Fibroblast of mammary gland (primary cell): ENCODE results near the gene GATAD2B.

ENCODE experiments used
- DNase-seq: peaks from one replicate; pipeline ENCODE4 v3.0.0-alpha.2; 2010; ENCODE audit warnings: low read depth
- H3K4me3 ChIP-seq: 2 replicates; pipeline ENCODE4 v1.5.1; 2011; ENCODE audit warnings: low read depth, mild to moderate bottlenecking, low read length, moderate library complexity; ENCODE audit not compliant: control insufficient read depth
- TF ChIP-seq, protein P1 (sequence below): conservative IDR thresholded peaks from 2 replicates; pipeline ENCODE4 v1.5.1; 2011; ENCODE audit warnings: low read depth, low read length, inconsistent platforms; ENCODE audit not compliant: control insufficient read depth, insufficient read depth

Gene GATAD2B

GRCh38 chr1:153922972-153923925 lies at the start of gene GATAD2B:
Gene GATAD2B (minus strand): TSS chr1:153922972. CDS start chr1:153828347, 94,625 bp downstream.
- DNase-seq: peak; percentile 100
- H3K4me3 ChIP-seq: peak within 1 kb of the TSS; percentile 78
- TF ChIP-seq, protein P1, sequence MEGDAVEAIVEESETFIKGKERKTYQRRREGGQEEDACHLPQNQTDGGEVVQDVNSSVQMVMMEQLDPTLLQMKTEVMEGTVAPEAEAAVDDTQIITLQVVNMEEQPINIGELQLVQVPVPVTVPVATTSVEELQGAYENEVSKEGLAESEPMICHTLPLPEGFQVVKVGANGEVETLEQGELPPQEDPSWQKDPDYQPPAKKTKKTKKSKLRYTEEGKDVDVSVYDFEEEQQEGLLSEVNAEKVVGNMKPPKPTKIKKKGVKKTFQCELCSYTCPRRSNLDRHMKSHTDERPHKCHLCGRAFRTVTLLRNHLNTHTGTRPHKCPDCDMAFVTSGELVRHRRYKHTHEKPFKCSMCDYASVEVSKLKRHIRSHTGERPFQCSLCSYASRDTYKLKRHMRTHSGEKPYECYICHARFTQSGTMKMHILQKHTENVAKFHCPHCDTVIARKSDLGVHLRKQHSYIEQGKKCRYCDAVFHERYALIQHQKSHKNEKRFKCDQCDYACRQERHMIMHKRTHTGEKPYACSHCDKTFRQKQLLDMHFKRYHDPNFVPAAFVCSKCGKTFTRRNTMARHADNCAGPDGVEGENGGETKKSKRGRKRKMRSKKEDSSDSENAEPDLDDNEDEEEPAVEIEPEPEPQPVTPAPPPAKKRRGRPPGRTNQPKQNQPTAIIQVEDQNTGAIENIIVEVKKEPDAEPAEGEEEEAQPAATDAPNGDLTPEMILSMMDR: no peak

DNA sequence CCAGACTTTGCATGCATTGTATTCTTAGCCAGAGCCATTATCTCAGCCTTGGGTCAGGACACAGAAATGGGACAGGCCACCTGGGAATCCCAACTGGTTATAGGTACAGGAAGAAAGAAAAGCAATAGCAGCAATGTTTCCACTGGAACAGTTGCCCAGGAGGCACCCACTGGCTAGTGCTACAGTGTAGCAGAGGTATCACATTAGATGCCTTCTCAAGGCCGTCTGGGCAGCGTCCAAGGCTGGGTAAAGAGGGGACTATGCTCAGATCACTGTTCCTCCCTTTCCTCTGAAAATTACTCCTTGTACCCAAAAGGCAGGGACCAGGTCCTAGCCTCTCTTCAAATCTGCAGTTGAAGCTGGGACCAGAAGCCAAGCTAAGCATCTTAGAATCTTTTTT lies 47.6 kb upstream of the GATAD2B start:
- H3K4me3 ChIP-seq: no peak overlapping the region
- TF ChIP-seq, protein P1: no peak
- DNase-seq: no peak

DNA sequence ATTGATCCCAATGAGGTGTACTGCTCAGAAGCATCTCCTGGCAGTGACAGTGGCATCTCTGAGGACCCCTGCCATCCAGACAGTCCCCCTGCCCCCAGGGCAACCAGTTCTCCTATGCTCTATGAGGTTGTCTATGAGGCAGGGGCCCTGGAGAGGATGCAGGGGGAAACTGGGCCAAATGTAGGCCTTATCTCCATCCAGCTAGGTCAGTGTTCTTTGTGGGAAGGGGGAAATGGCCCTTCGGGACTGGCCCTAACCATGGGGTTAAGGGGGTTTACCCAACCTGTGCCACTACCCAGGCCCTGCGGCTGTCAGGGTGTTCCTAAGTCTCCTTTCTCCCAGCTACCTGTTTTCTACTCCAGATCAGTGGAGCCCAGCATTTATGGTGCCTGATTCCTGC lies 46.2 kb upstream of the GATAD2B start:
- no peak for DNase-seq
- H3K4me3 ChIP-seq: no peak overlapping the region
- TF ChIP-seq, protein P1: no peak

DNA sequence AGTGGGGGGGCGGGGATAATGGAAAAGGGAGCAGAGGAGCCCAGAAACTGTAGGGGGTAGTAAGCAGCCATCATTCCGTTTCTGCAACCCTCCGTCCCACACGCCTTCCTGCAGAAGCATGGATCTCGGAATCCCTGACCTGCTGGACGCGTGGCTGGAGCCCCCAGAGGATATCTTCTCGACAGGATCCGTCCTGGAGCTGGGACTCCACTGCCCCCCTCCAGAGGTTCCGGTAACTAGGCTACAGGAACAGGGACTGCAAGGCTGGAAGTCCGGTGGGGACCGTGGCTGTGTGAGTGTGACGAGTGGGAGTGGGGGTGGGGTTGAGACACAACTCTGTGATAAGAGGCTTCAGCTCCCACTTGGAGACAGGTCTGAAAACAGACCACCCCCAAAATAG lies 45.6 kb upstream of the GATAD2B start:
- DNase-seq: no peak
- H3K4me3 ChIP-seq: peak overlapping the region; percentile 71
- TF ChIP-seq, protein P1: no peak

- peak overlapping the region; percentile 71 for H3K4me3 ChIP-seq
Observed at GRCh38 chr1:153968000-153968363, 45.2 kb upstream of the GATAD2B start.

GRCh38 chr1:153967107-153967999 lies 44.6 kb upstream of the GATAD2B start, which contains the start of gene CREB3L4:
Gene CREB3L4 (plus strand): TSS chr1:153967902. CDS start chr1:153968526, 624 bp downstream.
- TF ChIP-seq, protein P1: peak; percentile 32
- H3K4me3 ChIP-seq: peak within 1 kb of the TSS; percentile 71
- DNase-seq: peak; percentile 99

More at GRCh38 chr1:153968000-153968363, 45.2 kb upstream of the GATAD2B start:
- no peak for DNase-seq
- TF ChIP-seq, protein P1: no peak
